Natural killer cell (primary cell): ENCODE results near the gene PHACTR3. TPM values are rescaled to one million over a fixed set of nuclear protein-coding genes. Genes with fewer than 3 reads are reported as not detected.

Experiments
- ATAC-seq, 3 donors: fragments of 150-1000 bp in 2 of 3; fragments of 200-7000 bp in 1 of 3; cut with Tn5 transposase; 1 replicate in 1 of 3; 2 replicates in 2 of 3; pipeline ENCODE4 v1.10.0; 2021; ENCODE audit warnings: mild to moderate bottlenecking in 2 of 3, moderate library complexity in 2 of 3
- DNase-seq, 2 donors: peaks; one replicate each; pipeline versions ENCODE4 v3.0.0 to v3.0.0-alpha.2; 2013 to 2021; ENCODE audit warnings: mixed read lengths in 1 of 2
- H3K27ac ChIP-seq: one replicate; pipeline ENCODE4 v1.5.1; 2013; ENCODE audit warnings: mild to moderate bottlenecking, low read length
- H3K27me3 ChIP-seq: one replicate; pipeline ENCODE4 v1.6.1; 2013; ENCODE audit warnings: low read length; ENCODE audit not compliant: control insufficient read depth, insufficient read depth
- H3K36me3 ChIP-seq: one replicate; pipeline ENCODE4 v1.6.1; 2013; ENCODE audit warnings: low read length; ENCODE audit not compliant: control insufficient read depth, insufficient read depth
- H3K4me1 ChIP-seq: one replicate; pipeline ENCODE4 v1.6.1; 2013; ENCODE audit warnings: low read length; ENCODE audit not compliant: control insufficient read depth, insufficient read depth
- H3K4me3 ChIP-seq: one replicate; pipeline ENCODE4 v1.5.1; 2013; ENCODE audit warnings: low read length
- H3K9me3 ChIP-seq: one replicate; pipeline ENCODE4 v1.6.1; 2013; ENCODE audit warnings: low read length; ENCODE audit not compliant: control insufficient read depth, insufficient read depth
- H3K27ac Mint-ChIP-seq, 2 donors: one replicate each; pipeline ENCODE4 v1.8.0; 2022; ENCODE audit warnings: mild to moderate bottlenecking in 2 of 2, mixed read lengths in 2 of 2, moderate library complexity in 1 of 2
- H3K27me3 Mint-ChIP-seq, 2 donors: one replicate each; pipeline ENCODE4 v1.8.0; 2022; ENCODE audit warnings: low read depth in 2 of 2, mixed read lengths in 2 of 2
- H3K36me3 Mint-ChIP-seq: one replicate; pipeline ENCODE4 v1.8.0; 2022; ENCODE audit warnings: mixed read lengths
- H3K4me1 Mint-ChIP-seq, 2 donors: one replicate each; pipeline ENCODE4 v1.8.0; 2022; ENCODE audit warnings: mixed read lengths in 2 of 2
- H3K4me3 Mint-ChIP-seq: one replicate; pipeline ENCODE4 v1.8.0; 2022; ENCODE audit warnings: mild to moderate bottlenecking, moderate library complexity, mixed read lengths
- H3K9me3 Mint-ChIP-seq, 2 donors: one replicate each; pipeline ENCODE4 v1.8.0; 2022; ENCODE audit warnings: mixed read lengths in 2 of 2
- CTCF ChIP-seq: fragments of 200-600 bp; IDR thresholded peaks from one replicate; pipeline ENCODE4 v1.8.0; 2022; ENCODE audit warnings: antibody characterized with exemption
- WGBS: methylation state at CpG from one replicate; pipeline ENCODE4 v1.1.7; 2013; ENCODE audit warnings: missing lambda C conversion rate; ENCODE audit not compliant: insufficient coverage; 5-methylcytosine and 5-hydroxymethylcytosine counted together
- intact Hi-C: fragments of 100-400 bp; cut with micrococcal nuclease; formaldehyde crosslinking; loops from one replicate; pipeline ENCODE4 v1.14.2; 2022
- total RNA-seq, 4 donors: library from RNA; stranded (reverse); fragments of 120-200 nt in 1 of 4; gene quantifications; one replicate each; pipeline versions ENCODE4 v1.2.3 to v1.2.4, GENCODE V29; 2013 to 2022

The PHACTR3 gene
- total RNA-seq, 3 donors from 2014 or later (not counting 1 experiment from before 2014, with no cell fraction given), result not detected

GRCh38 chr20:59804871-59805665 is 200.7 kb downstream of the PHACTR3 start:
- H3K4me1 ChIP-seq, result no peaks in the 10 kb centered on the region
- Mint-ChIP-seq H3K27ac (no peak overlapping the region), H3K4me3 (no peak overlapping the region), H3K9me3 (peaks cover 0 to 3% of the 10 kb centered on the region in 2 donors), H3K27me3 (peaks cover 0 to 6% of the 10 kb centered on the region in 2 donors), H3K4me1 (no peaks in the 10 kb centered on the region), H3K36me3 (no peaks in the 10 kb centered on the region)
- no peak overlapping the region for H3K4me3 ChIP-seq
- no peaks in the 10 kb centered on the region for H3K27me3 ChIP-seq
- no peak overlapping the region for H3K27ac ChIP-seq
- no peak for TF ChIP-seq CTCF
- DNase-seq, result no peak
- ATAC-seq, result no peak
- peaks cover 5% of the 10 kb centered on the region for H3K9me3 ChIP-seq
- no peaks in the 10 kb centered on the region for H3K36me3 ChIP-seq
- intact Hi-C loops, result no loop called here
- 84% methylated on average over 9 of the region's 9 CpGs for WGBS

- H3K27ac ChIP-seq, result no peak overlapping the region
- no peaks in the 10 kb centered on the region for H3K36me3 ChIP-seq
- no peaks in the 10 kb centered on the region for H3K27me3 ChIP-seq
- intact Hi-C loops, result no loop called here
- Mint-ChIP-seq H3K27ac (no peak overlapping the region), H3K9me3 (peaks cover 0 to 3% of the 10 kb centered on the region in 2 donors), H3K36me3 (no peaks in the 10 kb centered on the region), H3K4me1 (no peaks in the 10 kb centered on the region), H3K27me3 (peaks cover 0 to 6% of the 10 kb centered on the region in 2 donors), H3K4me3 (no peak overlapping the region)
- no peak for TF ChIP-seq CTCF
- WGBS, result 83% methylated on average over 26 of the region's 26 CpGs
- no peak for ATAC-seq
- H3K4me1 ChIP-seq, result no peaks in the 10 kb centered on the region
- H3K4me3 ChIP-seq, result no peak overlapping the region
- H3K9me3 ChIP-seq, result peaks cover 2% of the 10 kb centered on the region
- no peak for DNase-seq
Measured at GRCh38 chr20:59805786-59806577, 201.6 kb downstream of the PHACTR3 start.

GRCh38 chr20:59806578-59806975 is 202.2 kb downstream of the PHACTR3 start:
- no peaks in the 10 kb centered on the region for H3K4me1 Mint-ChIP-seq

More at GRCh38 chr20:59806578-59806975, 202.2 kb downstream of the PHACTR3 start:
- H3K27ac ChIP-seq, result no peak overlapping the region
- H3K27me3 ChIP-seq, result no peaks in the 10 kb centered on the region
- Mint-ChIP-seq H3K27ac (no peak overlapping the region), H3K36me3 (no peaks in the 10 kb centered on the region), H3K27me3 (peaks cover 0 to 6% of the 10 kb centered on the region in 2 donors), H3K4me3 (no peak overlapping the region), H3K9me3 (peaks cover 0 to 3% of the 10 kb centered on the region in 2 donors)
- no peaks in the 10 kb centered on the region for H3K9me3 ChIP-seq
- WGBS, result 92% methylated on average over 8 of the region's 10 CpGs
- no peak for ATAC-seq
- DNase-seq, result no peak
- no peaks in the 10 kb centered on the region for H3K36me3 ChIP-seq
- no peak overlapping the region for H3K4me3 ChIP-seq
- intact Hi-C loops, result no loop called here
- TF ChIP-seq CTCF, result no peak
- H3K4me1 ChIP-seq, result no peaks in the 10 kb centered on the region
